Measurements from ENCODE around the gene RAB29. TPM values are rescaled to one million over a fixed set of nuclear protein-coding genes. Genes with fewer than 3 reads are reported as not detected.

RAB29 gene
- total RNA-seq, 2 experiments from 2014 or later = 67.6 to 72.3 TPM

DNA sequence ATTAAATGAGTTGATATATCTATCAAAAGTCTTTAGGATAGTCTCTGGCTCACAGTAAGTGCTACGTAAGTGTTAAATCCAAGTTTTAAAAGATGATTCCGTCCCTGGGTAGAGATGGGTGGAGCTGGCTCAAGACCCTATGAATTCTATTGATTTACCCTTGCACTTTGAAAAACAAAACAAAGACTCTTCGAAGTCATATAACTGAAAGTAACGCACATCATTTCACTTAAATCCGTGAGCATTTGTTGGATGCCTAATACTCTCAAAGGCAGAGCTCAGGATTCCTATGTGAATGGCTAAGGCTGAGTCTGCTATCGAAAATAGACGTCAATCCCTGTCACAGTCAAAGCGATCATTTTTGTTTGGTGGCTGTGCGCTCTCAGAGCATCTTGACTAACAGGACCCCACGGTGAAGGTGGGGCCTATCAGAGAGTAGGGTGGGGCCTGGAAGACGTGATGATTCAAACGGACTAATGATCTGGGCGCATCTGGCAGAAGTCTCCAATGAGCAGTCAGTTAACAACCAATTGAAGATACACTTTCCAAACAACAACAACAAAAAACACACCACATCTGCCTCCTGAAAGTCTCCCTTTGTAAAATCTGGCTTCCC is 24.1 kb downstream of the RAB29 start:
- peaks cover 21% of the 10 kb centered on the region for H3K36me3 Mint-ChIP-seq (ENCODE audit: low read depth)
- H3K4me3 Mint-ChIP-seq = peak overlapping the region; percentile 87
- H3K4me1 Mint-ChIP-seq = peaks cover 36% of the 10 kb centered on the region
- POLR2A ChIA-PET = interaction anchor here (0.8 to 3.7 kb wide), 7 partner anchors 9 to 120 kb away, joined by 3 to 99 read pairs (median 3); partner anchors contain the start of gene RAB29
- H3K27ac Mint-ChIP-seq = peak overlapping the region; percentile 96
- DNase-seq = no peak
- CTCF ChIA-PET = interaction anchor here (0.6 to 1.1 kb wide), 2 partner anchors 20 to 32 kb away, joined by 3 to 4 read pairs; no protein-coding TSS in a partner anchor
- no peaks in the 10 kb centered on the region for H3K27me3 Mint-ChIP-seq
- H3K9me3 Mint-ChIP-seq = no peaks in the 10 kb centered on the region

DNA sequence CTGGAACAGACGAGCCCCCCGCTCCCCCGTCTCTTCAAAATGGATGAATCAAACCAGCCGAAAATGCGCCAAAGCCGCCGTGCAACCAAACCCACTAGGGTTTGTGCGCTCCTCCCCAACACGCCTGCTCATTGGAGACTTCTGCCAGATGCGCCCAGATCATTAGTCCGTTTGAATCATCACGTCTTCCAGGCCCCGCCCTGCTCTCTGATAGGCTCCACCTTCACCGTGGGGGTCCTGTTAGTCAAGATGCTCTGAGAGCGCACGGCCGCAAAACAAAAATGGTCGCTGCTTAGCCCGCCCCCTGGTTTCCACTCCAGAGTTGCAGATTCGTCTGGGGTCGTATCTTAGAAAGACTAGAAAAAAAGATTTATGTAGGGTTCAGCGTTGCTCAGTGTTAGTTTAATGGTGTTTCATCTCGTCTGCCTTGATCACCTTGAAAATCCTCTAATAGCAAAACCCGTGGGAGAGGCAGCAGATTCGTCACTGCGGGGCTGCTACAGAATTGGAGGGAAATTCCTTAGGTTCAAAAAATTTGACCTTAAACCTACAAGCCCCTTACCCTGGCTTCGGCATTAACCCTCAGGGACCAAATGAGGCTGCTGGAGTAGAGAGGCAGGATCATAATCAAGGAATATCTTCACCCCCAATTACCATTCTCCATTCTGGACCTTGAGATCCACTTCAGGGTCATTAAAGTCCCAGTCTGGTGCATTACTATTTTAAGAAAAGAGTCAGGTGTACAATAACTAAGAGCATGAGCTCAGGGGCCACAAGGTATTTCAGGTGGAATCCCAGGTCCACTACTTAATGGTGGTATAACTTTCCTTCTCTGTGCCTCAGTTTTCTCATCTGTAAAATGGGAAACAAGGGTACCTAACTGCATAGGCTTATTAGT is 24.9 kb downstream of the RAB29 start, which contains the start of gene NUCKS1:
Gene NUCKS1, minus strand, starts transcription at position 45 of the 898 bp plus-strand sequence. CDS start 209 bp downstream, outside the sequence.
- no peaks in the 10 kb centered on the region for H3K9me3 Mint-ChIP-seq
- peak within 1 kb of the TSS; percentile 96 for H3K27ac Mint-ChIP-seq
- ChIA-PET CTCF (interaction anchor here (1.0 to 1.1 kb wide), 2 partner anchors 24 to 32 kb away, joined by 3 to 4 read pairs; no protein-coding TSS in a partner anchor), POLR2A (interaction anchor here (0.7 to 3.7 kb wide), 16 partner anchors 10 to 119 kb away, joined by 3 to 99 read pairs (median 5); partner anchors contain the start of genes ELK4 and RAB29)
- H3K4me3 Mint-ChIP-seq = peak within 1 kb of the TSS; percentile 87
- peak; percentile 97 for DNase-seq
- H3K4me1 Mint-ChIP-seq = peaks cover 41% of the 10 kb centered on the region
- H3K27me3 Mint-ChIP-seq = no peaks in the 10 kb centered on the region
- H3K36me3 Mint-ChIP-seq (ENCODE audit: low read depth) = peaks cover 23% of the 10 kb centered on the region

DNA sequence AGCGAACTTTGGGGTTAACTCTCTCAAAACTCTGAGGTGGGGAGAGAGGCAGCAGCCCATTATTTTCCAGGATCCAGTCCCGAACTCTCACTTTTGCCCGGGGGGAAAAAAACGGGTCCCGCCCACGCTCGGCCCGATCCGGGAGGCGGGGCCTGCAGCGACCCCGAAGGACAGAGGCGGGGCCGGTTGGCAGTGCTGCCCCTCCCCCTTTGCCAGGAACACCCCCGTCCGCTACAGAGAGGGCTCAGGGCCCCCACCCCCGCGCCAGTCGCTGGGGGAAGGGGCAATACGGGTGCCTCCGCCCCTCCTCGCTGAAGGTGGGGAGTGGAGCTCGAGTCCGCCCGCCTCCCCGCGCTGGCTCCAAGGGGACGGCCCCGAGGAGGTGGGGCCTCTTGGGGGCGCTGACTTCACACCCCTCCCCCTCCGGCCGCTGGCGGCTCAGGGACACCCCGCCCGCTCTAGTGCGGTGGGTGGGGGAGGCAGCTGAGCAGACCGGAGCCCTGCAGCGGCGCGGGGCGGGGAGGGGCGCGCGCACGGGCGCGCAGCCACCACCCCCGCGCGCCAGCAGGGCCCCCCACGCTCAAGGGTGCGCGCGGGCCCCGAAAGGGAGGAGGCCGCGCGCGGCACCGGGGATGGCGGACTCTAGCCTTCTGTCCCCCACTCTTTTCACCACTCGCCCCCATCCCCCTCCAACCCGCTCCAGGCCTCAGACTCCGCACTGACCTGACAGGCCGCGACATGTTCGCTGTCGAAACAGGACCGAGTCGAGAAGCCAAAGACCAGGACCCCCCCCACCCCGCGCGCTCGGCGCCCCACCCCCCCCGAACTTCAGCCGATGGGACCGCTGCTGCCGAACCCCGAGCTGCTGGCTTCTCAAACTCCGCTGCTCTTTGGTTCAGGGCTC is 25.8 kb downstream of the RAB29 start:
- no peaks in the 10 kb centered on the region for H3K27me3 Mint-ChIP-seq
- CTCF ChIA-PET = interaction anchor here (0.5 to 1.1 kb wide), 5 partner anchors 8 to 33 kb away, joined by 3 to 4 read pairs (median 3); no protein-coding TSS in a partner anchor
- H3K36me3 Mint-ChIP-seq (ENCODE audit: low read depth) = peaks cover 26% of the 10 kb centered on the region
- peak; percentile 95 for DNase-seq
- peaks cover 47% of the 10 kb centered on the region for H3K4me1 Mint-ChIP-seq
- POLR2A ChIA-PET = interaction anchor here (0.6 to 3.7 kb wide), 26 partner anchors 10 to 826 kb away, joined by 3 to 99 read pairs (median 5); partner anchors contain the start of genes ELK4 and RAB29
- H3K4me3 Mint-ChIP-seq = peak overlapping the region; percentile 87
- H3K27ac Mint-ChIP-seq = peak overlapping the region; percentile 96
- no peaks in the 10 kb centered on the region for H3K9me3 Mint-ChIP-seq

DNA sequence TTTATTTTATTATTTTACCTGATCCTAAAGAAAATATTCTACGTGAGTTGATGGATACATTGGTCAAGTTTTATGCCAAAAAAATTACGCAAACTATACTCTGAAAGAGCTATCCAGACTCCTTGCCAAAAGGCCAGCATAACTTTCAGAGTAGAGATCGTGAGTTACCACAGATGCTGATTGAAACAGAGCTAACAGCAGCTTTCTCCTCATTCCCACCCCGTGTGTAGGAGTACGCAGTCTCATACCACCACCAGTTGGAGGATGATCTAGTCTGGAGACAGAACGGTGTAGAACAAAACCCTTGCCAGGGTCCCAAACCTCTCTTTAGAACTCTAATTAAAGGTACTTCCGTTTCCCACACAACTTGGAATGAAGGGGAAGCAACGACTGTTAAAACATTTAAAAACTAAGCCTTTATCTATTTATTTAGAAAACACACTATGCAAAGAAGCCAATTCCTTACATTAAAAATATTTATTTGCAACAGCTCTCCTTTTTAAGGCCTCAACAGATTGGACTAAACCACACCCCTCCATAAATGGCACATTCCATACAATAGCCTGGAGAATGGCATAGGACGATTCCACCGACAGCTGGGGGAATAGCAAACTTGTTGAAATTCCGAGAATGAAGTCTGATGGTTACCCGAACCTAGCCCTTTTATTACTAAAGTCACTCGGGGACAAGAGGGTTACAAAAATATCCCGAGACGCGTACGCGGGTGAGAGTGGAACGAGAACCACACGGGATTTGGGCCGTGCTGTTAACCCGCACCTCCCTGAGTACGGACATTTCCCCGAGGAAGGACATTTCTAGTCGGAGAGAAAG is 26.7 kb downstream of the RAB29 start:
- peak; percentile 35 for DNase-seq
- H3K4me3 Mint-ChIP-seq = peak overlapping the region; percentile 87
- peaks cover 51% of the 10 kb centered on the region for H3K4me1 Mint-ChIP-seq
- H3K27ac Mint-ChIP-seq = peak overlapping the region; percentile 90
- H3K9me3 Mint-ChIP-seq = no peaks in the 10 kb centered on the region
- H3K36me3 Mint-ChIP-seq (ENCODE audit: low read depth) = peaks cover 30% of the 10 kb centered on the region
- ChIA-PET CTCF (interaction anchor here (0.5 to 1.1 kb wide), 7 partner anchors 9 to 40 kb away, joined by 3 to 4 read pairs (median 3); no protein-coding TSS in a partner anchor), POLR2A (interaction anchor here (0.6 to 3.7 kb wide), 25 partner anchors 9 to 827 kb away, joined by 3 to 99 read pairs (median 5); partner anchors contain the start of genes ELK4 and RAB29)
- H3K27me3 Mint-ChIP-seq = no peaks in the 10 kb centered on the region

DNA sequence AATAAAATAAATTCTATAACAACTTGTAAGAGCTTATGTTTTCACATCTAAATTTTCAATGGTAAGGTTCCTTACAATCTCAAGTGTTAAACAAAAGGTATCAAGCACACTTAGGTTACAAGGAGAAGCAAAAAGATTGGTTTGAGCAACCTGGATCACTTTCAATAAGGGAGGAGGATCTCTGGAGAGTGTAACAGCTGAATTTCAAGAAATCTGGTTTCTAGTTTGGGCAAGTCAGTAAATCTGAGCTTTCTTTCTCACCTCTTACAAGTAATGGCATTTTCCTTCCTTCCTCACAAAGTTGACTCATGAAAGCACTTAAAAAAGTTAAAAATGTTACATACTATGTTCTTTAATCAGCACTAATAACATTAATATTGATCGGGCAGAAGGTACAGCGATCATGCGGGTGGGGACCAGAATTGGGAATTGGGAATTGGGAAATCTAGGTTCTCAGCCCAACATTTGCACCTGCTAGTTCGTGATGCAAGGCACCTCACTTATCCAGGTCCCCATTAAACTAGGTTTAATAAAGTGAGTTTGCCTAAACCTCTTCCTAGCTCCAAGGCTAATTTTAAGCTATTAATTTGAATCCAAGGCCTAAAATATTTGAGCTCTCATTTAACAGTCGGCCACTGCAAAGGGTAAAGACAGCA is 28.4 kb downstream of the RAB29 start:
- Mint-ChIP-seq H3K27me3 (no peaks in the 10 kb centered on the region), H3K4me3 (peak overlapping the region; percentile 31), H3K27ac (no peak overlapping the region), H3K9me3 (no peaks in the 10 kb centered on the region), H3K36me3 (ENCODE audit: low read depth) (peaks cover 34% of the 10 kb centered on the region), H3K4me1 (peaks cover 62% of the 10 kb centered on the region)
- ChIA-PET CTCF (interaction anchor here (1.1 to 1.6 kb wide), 4 partner anchors 36 to 156 kb away, joined by 3 to 6 read pairs (median 4); no protein-coding TSS in a partner anchor), POLR2A (interaction anchor here (0.6 to 3.1 kb wide), 9 partner anchors 8 to 738 kb away, joined by 3 to 24 read pairs (median 3); partner anchors contain the start of gene RAB29)
- no peak for DNase-seq

DNA sequence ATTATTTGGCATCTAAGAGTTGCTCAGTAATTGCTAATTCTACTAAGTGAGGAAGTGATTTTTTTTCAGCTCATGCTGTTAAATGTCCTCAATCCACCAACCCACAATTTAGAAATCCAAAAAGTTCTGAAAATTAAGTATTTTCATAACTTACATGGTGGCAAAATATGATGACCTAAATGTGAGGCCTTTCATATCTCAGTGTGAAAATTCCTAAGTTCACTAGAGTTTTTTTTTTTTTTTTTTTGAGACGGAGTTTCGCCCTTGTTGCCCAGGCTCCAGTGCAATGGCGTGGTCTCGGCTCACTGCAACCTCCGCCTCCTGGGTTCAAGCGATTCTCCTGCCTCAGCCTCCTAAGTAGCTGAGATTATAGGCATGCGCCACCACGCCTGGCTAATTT is 30.9 kb downstream of the RAB29 start:
- H3K4me1 Mint-ChIP-seq = peaks cover 56% of the 10 kb centered on the region
- H3K27me3 Mint-ChIP-seq = no peaks in the 10 kb centered on the region
- POLR2A ChIA-PET = interaction anchor here (1.3 to 3.1 kb wide), 2 partner anchors 11 to 30 kb away, joined by 3 to 24 read pairs; partner anchors contain the start of gene RAB29

DNA sequence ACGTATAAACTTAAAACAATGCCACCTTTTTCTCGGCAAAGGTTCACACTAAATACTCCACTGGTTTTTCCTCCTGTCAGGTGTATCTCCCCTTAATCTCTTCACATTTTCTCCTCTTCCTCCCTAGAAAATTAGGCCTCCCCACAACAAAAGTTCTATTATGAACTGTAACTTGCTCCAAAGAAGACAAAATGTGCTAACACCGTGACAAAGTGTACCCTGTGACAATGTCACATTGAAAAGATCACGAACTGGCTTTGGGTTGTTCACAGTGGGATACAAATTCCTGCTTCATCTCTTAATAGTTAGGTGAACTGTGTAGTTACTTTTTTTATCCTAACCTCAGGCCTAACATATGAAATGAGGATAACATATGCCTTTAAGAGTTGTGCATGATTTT is 31.3 kb downstream of the RAB29 start:
- ChIA-PET CTCF (no interaction called here), POLR2A (no interaction called here)
- DNase-seq = no peak
- Mint-ChIP-seq H3K9me3 (no peaks in the 10 kb centered on the region), H3K27me3 (no peaks in the 10 kb centered on the region), H3K4me1 (peaks cover 59% of the 10 kb centered on the region), H3K36me3 (ENCODE audit: low read depth) (peaks cover 33% of the 10 kb centered on the region), H3K4me3 (no peak overlapping the region), H3K27ac (peak overlapping the region; percentile 18)

More for the DNA sequence above, 30.9 kb downstream of the RAB29 start:
- Mint-ChIP-seq H3K4me3 (no peak overlapping the region), H3K9me3 (no peaks in the 10 kb centered on the region), H3K27ac (no peak overlapping the region), H3K36me3 (ENCODE audit: low read depth) (peaks cover 31% of the 10 kb centered on the region)
- CTCF ChIA-PET = interaction anchor here (1.5 kb wide), 2 partner anchors 33 to 38 kb away, joined by 5 read pairs; no protein-coding TSS in a partner anchor
- no peak for DNase-seq

DNA sequence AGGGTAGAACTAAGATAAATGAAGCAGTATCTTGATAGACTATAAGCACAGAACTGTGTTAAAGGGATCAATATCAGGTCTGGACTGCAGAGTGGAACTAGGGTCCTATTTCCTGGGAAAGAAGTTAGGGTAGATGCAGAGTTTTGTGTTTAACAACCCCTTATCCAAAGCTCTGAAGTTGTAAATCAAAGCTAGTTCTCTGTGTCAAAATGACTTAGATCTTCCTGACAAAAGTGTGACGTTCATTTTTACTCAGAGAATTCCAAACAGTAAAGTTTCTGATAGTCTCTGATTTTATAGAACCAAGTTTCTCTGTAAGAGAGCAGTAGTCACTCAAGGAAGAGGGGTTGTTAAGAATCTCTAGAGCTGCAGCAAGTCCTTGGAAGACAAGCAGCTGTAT is 33.6 kb downstream of the RAB29 start:
- no peak for DNase-seq
- no peak overlapping the region for H3K27ac Mint-ChIP-seq
- peaks cover 28% of the 10 kb centered on the region for H3K36me3 Mint-ChIP-seq (ENCODE audit: low read depth)
- H3K9me3 Mint-ChIP-seq = no peaks in the 10 kb centered on the region
- ChIA-PET POLR2A (interaction anchor here (0.8 to 1.6 kb wide), 3 partner anchors 17 to 32 kb away, joined by 3 to 4 read pairs (median 3); no protein-coding TSS in a partner anchor), CTCF (interaction anchor here (1.0 to 2.1 kb wide), 3 partner anchors 83 to 236 kb away, joined by 3 to 7 read pairs (median 4); no protein-coding TSS in a partner anchor)
- no peaks in the 10 kb centered on the region for H3K27me3 Mint-ChIP-seq
- H3K4me3 Mint-ChIP-seq = no peak overlapping the region
- H3K4me1 Mint-ChIP-seq = peaks cover 42% of the 10 kb centered on the region

DNA sequence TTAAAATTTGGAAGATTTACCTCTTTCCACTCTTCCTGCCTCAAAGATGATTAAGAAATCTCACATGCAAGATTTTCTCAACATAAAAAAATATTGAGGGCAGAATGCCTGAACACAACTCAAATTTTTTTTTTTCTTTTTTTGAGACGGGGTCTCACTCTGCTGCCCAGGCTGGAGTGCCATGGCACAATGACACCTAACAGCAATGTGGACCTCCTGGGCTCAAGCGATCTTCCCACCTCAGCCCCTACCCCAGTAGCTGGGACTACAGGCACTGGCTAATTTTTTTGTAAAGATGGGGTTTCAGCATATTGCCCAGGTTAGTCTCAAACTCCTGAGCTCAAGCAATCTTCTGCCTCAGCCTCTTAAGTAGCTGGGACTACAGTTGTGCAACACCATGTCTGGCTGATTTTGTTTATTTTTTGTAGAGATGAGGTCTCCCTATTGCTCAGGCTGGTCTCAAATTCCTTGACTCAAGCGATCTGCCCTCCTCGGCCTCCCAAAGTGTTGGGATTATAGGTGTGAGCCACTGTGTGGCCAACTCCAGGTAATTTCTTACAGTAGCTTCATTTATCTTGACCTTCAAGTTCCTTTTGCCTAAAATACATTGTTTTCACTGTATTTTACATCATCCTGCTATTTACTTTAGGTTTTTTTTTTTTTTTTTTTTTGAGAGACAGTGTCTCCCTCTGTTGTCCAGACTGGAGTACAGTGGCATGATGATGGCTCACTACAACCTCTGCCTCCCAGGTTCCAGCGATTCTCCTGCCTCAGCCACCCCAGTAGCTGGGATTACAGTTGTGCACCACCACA is 35.7 kb downstream of the RAB29 start:
- no peak overlapping the region for H3K27ac Mint-ChIP-seq

DNA sequence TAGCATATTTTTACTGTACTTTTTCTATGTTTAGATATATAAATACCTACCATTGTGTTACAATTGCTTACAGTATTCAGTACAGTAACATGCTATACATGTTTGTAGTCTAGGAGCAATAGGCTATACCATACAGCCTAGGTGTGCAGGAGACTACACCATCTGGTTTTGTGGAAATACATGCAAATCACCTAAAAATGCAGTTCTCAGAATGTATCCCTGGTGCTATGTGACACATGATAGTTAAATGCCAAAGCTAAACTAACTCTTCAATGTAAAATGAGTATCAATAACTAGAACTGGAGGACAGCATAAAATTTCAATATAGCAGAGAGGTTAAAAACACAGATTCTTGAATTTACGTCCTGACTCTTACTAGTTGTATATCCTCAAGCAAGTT is 40.1 kb downstream of the RAB29 start:
- H3K36me3 Mint-ChIP-seq (ENCODE audit: low read depth) = peaks cover 27% of the 10 kb centered on the region
- H3K27me3 Mint-ChIP-seq = no peaks in the 10 kb centered on the region
- CTCF ChIA-PET = interaction anchor here (1.1 kb wide), 1 partner anchor 12 kb away, joined by 3 read pairs; no protein-coding TSS in a partner anchor
- no peaks in the 10 kb centered on the region for H3K9me3 Mint-ChIP-seq
- POLR2A ChIA-PET = interaction anchor here (2.2 kb wide), 1 partner anchor 24 kb away, joined by 6 read pairs; no protein-coding TSS in a partner anchor
- DNase-seq = no peak
- no peak overlapping the region for H3K4me3 Mint-ChIP-seq
- peaks cover 32% of the 10 kb centered on the region for H3K4me1 Mint-ChIP-seq
- peak overlapping the region; percentile 7 for H3K27ac Mint-ChIP-seq

More for the DNA sequence above, 35.7 kb downstream of the RAB29 start:
- H3K36me3 Mint-ChIP-seq (ENCODE audit: low read depth) = peaks cover 20% of the 10 kb centered on the region
- POLR2A ChIA-PET = interaction anchor here (1.0 to 1.9 kb wide), 5 partner anchors 9 to 36 kb away, joined by 3 to 9 read pairs (median 3); partner anchors contain the start of genes NUCKS1 and RAB29
- no peak overlapping the region for H3K4me3 Mint-ChIP-seq
- H3K27me3 Mint-ChIP-seq = no peaks in the 10 kb centered on the region
- DNase-seq = no peak
- CTCF ChIA-PET = interaction anchor here (0.6 to 1.4 kb wide), 6 partner anchors 18 to 43 kb away, joined by 3 to 5 read pairs (median 4); no protein-coding TSS in a partner anchor
- H3K4me1 Mint-ChIP-seq = peaks cover 27% of the 10 kb centered on the region
- no peaks in the 10 kb centered on the region for H3K9me3 Mint-ChIP-seq

Data from activated CD4-positive, alpha-beta memory T cell treated with anti-CD3 and anti-CD28 coated beads, Interleukin-2, amount 10 ng/mL, durations not matched to agents 7 days and 5 days (primary cell).